Sigmoid colon (tissue), 7 donors: Measurements from ENCODE around the gene MAP2K2. TPM values are rescaled to one million over a fixed set of nuclear protein-coding genes. Genes with fewer than 3 reads are reported as not detected.

ENCODE experiments used
- DNase-seq: peaks from one replicate; pipeline ENCODE4 v3.0.0-alpha.2; 2019
- H3K27ac ChIP-seq, 4 donors: fragments of 200-600 bp; sonication (generic); one replicate each; pipeline ENCODE4 v1.5.1; 2016 to 2019; ENCODE audit warnings: mild to moderate bottlenecking in 1 of 4
- H3K27me3 ChIP-seq, 3 donors: fragments of 200-600 bp; sonication (generic); one replicate each; pipeline ENCODE4 v1.5.1; 2019; ENCODE audit warnings: mild to moderate bottlenecking in 1 of 3
- H3K36me3 ChIP-seq, 4 donors: fragments of 200-600 bp; sonication (generic); one replicate each; pipeline ENCODE4 v1.5.1; 2016 to 2019
- H3K4me1 ChIP-seq, 4 donors: fragments of 200-600 bp; sonication (generic); one replicate each; pipeline ENCODE4 v1.5.1; 2017 to 2019
- H3K4me3 ChIP-seq, 4 donors: fragments of 200-600 bp; sonication (generic); one replicate each; pipeline ENCODE4 v1.5.1; 2017 to 2019; ENCODE audit warnings: mild to moderate bottlenecking in 2 of 4, moderate library complexity in 1 of 4
- H3K9me3 ChIP-seq, 4 donors: fragments of 200-600 bp in 3 of 4; sonication (generic) in 3 of 4; one replicate each; pipeline versions ENCODE4 v1.5.1 to v1.6.1; 2013 to 2019
- CTCF ChIP-seq, 4 experiments: fragments of 450-650 bp in 3 of 4; fragments of 200-600 bp in 1 of 4; IDR thresholded peaks; one replicate each; pipeline ENCODE4 v1.5.1; 2016 to 2019; ENCODE audit warnings: antibody characterized with exemption in 4 of 4, mild to moderate bottlenecking in 3 of 4, moderate library complexity in 2 of 4
- EP300 ChIP-seq, 4 donors: sonication (generic); formaldehyde crosslinking; IDR thresholded peaks; one replicate each; pipeline ENCODE4 v1.6.1; 2017; ENCODE audit warnings: antibody characterized with exemption in 4 of 4
- POLR2A ChIP-seq, 2 donors: fragments of 450-650 bp; IDR thresholded peaks; one replicate each; pipeline ENCODE4 v1.6.1; 2016; ENCODE audit warnings: antibody characterized with exemption in 2 of 2, mild to moderate bottlenecking in 2 of 2, moderate library complexity in 2 of 2
- POLR2AphosphoS5 ChIP-seq, 4 donors: sonication (generic); formaldehyde crosslinking; IDR thresholded peaks; one replicate each; pipeline ENCODE4 v1.6.1; 2017; ENCODE audit warnings: antibody characterized with exemption in 4 of 4
- WGBS, 2 donors: extraction: QIAGEN DNeasy Blood & Tissue Kit; methylation state at CpG; one replicate each; pipeline ENCODE4 v1.1.7; 2013; 5-methylcytosine and 5-hydroxymethylcytosine counted together
- intact Hi-C: fragments of 100-400 bp; cut with DNase I; formaldehyde crosslinking; loops from one replicate; pipeline ENCODE4 v1.15.1; 2023
- polyA plus RNA-seq, 3 donors: library from polyadenylated mRNA; stranded (reverse); fragments of 200-250 nt; gene quantifications; one replicate each; pipeline ENCODE4 v1.2.3, GENCODE V29; 2013
- total RNA-seq, 4 donors: library from RNA; depleted of rRNA; stranded (reverse); fragments of >200 nt; gene quantifications; one replicate each; pipeline ENCODE4 v1.1.0, GENCODE V29; 2016
- donor health status: healthy with polysubstance abuse.
- donor health status: Bipolar disorder and iron deficiency.
- donor health status: healthy.

The MAP2K2 gene
- total and polyA plus RNA-seq, 7 donors, result 48.2 to 278 (median 76.4) TPM

- intact Hi-C loops, result no loop called here
- Histone ChIP-seq H3K4me1 (peaks cover 0 to 5% (median 2%) of the 10 kb centered on the region in 4 donors), H3K27ac (no peak overlapping the region), H3K9me3 (no peaks in the 10 kb centered on the region), H3K27me3 (no peaks in the 10 kb centered on the region), H3K4me3 (peak overlapping the region in 1 of 4 donors; percentile 23), H3K36me3 (peaks cover 0 to 50% (median 16%) of the 10 kb centered on the region in 4 donors)
- DNase-seq, result no peak
- WGBS, 2 donors, result 53 to 64% methylated on average over 2 of the region's 2 CpGs
- TF ChIP-seq EP300 (IDR thresholded peaks at IDR 0.05) (no peak), CTCF (IDR thresholded peaks at IDR 0.05) (no peak), POLR2AphosphoS5 (IDR thresholded peaks at IDR 0.05) (no peak), POLR2A (IDR thresholded peaks at IDR 0.05) (no peak)
Observed at GRCh38 chr19:4088975-4089374, 34.9 kb downstream of the MAP2K2 start.

- WGBS, 2 donors, result 87 to 89% methylated on average over 31 of the region's 31 CpGs
- Histone ChIP-seq H3K4me1 (peaks cover 0 to 7% (median 3%) of the 10 kb centered on the region in 4 donors), H3K4me3 (no peak overlapping the region), H3K9me3 (no peaks in the 10 kb centered on the region), H3K27me3 (no peaks in the 10 kb centered on the region), H3K27ac (no peak overlapping the region), H3K36me3 (peaks cover 0 to 40% (median 11%) of the 10 kb centered on the region in 4 donors)
- TF ChIP-seq CTCF (IDR thresholded peaks at IDR 0.05) (no peak), POLR2A (IDR thresholded peaks at IDR 0.05) (no peak), POLR2AphosphoS5 (IDR thresholded peaks at IDR 0.05) (no peak), EP300 (IDR thresholded peaks at IDR 0.05) (no peak)
- no peak for DNase-seq
- intact Hi-C loops, result no loop called here
Observed at GRCh38 chr19:4087787-4088679, 35.9 kb downstream of the MAP2K2 start.

GRCh38 chr19:4086411-4086867 is 37.5 kb downstream of the MAP2K2 start:
- intact Hi-C loops, result no loop called here
- no peaks in the 10 kb centered on the region for H3K9me3 ChIP-seq
- no peak overlapping the region for H3K27ac ChIP-seq
- H3K36me3 ChIP-seq, result peaks cover 0 to 24% (median 11%) of the 10 kb centered on the region in 4 donors
- DNase-seq, result no peak
- peaks cover 0 to 7% (median 3%) of the 10 kb centered on the region in 4 donors for H3K4me1 ChIP-seq
- no peak overlapping the region for H3K4me3 ChIP-seq
- H3K27me3 ChIP-seq, result no peaks in the 10 kb centered on the region
- 12 to 57% methylated on average over 17 of the region's 17 CpGs for WGBS, 2 donors
- TF ChIP-seq POLR2A (IDR thresholded peaks at IDR 0.05) (no peak), POLR2AphosphoS5 (IDR thresholded peaks at IDR 0.05) (peak in 1 of 4 donors; percentile 6)

GRCh38 chr19:4084547-4084877 is 39.4 kb downstream of the MAP2K2 start:
- Histone ChIP-seq H3K4me1 (peaks cover 0 to 7% (median 3%) of the 10 kb centered on the region in 4 donors), H3K4me3 (peak overlapping the region in 2 of 4 donors; percentile 22 to 32), H3K9me3 (no peaks in the 10 kb centered on the region), H3K36me3 (peaks cover 0 to 5% (median under 1%) of the 10 kb centered on the region in 4 donors), H3K27me3 (no peaks in the 10 kb centered on the region), H3K27ac (peak overlapping the region in 1 of 4 donors; percentile 20)
- no peak for DNase-seq
- intact Hi-C loops, result no loop called here
- TF ChIP-seq POLR2AphosphoS5 (IDR thresholded peaks at IDR 0.05) (no peak), POLR2A (IDR thresholded peaks at IDR 0.05) (no peak), EP300 (IDR thresholded peaks at IDR 0.05) (no peak), CTCF (IDR thresholded peaks at IDR 0.05) (no peak)
- 57 to 65% methylated on average over 8 of the region's 8 CpGs for WGBS, 2 donors
